Left renal pelvis (tissue), 4 donors: ENCODE data around the gene LIN28A. TPM values are rescaled to one million over a fixed set of nuclear protein-coding genes. Genes with fewer than 3 reads are reported as not detected.
A peak's percentile ranks its signal among the peaks of the same experiment; 100 is the strongest.
"Not testable (repeated sequence)": the region's sequence is repeated elsewhere in the genome, so short reads cannot be mapped to it uniquely, and the experiment has no call there.

Experiments
- DNase-seq, 4 donors: peaks; one replicate each; pipeline ENCODE4 v3.0.0-alpha.2; 2013; ENCODE audit warnings: low read depth in 4 of 4, low spot score in 3 of 4
- polyA plus RNA-seq, 4 donors: library from polyadenylated mRNA; unstranded; fragments of 120-200 nt; gene quantifications; one replicate each; pipeline ENCODE4 v1.2.1, GENCODE V29; 2013; ENCODE audit not compliant: insufficient read length in 4 of 4

LIN28A gene
- polyA plus RNA-seq, 4 donors = 0.06 to 0.10 TPM; not detected in 2

DNA sequence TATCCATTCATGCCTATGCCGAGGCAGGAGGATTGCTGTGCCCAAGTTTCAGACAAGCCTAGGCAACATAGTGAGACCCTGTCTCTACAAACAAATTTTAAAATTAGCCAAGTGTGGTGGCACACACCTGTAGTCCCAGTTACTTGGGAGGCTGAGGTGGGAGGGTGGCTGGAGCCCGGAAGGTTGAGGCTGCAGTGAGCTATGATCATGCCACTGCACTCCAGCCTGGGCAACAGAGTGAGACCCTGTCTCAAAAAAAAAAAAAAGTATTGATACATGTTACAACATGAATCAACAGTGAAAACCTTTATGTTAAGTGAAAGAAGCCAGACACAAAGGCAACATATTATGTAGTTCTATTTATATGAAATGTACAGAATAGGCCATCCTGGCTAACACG is 25.6 kb upstream of the LIN28A start:
- DNase-seq = not testable (repeated sequence)

DNA sequence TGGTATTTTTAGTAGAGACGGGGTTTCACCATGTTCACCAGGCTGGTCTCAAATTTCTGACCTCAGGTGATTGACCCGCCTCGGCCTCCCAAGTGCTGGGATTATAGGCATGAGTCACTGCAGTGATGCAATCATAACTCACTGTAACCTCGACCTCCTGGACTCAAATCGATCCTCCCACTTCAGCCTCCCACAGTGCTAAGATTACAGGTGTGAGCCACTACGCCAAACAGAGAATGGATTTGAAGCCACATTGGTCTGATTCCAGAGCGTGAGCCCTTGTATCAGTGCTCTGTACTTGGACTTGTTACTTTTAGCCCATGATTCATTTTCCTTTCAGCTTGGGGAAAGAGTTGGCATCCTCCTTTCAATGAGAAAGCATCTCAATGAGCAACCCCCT is 23.2 kb upstream of the LIN28A start:
- DNase-seq = no peak

DNA sequence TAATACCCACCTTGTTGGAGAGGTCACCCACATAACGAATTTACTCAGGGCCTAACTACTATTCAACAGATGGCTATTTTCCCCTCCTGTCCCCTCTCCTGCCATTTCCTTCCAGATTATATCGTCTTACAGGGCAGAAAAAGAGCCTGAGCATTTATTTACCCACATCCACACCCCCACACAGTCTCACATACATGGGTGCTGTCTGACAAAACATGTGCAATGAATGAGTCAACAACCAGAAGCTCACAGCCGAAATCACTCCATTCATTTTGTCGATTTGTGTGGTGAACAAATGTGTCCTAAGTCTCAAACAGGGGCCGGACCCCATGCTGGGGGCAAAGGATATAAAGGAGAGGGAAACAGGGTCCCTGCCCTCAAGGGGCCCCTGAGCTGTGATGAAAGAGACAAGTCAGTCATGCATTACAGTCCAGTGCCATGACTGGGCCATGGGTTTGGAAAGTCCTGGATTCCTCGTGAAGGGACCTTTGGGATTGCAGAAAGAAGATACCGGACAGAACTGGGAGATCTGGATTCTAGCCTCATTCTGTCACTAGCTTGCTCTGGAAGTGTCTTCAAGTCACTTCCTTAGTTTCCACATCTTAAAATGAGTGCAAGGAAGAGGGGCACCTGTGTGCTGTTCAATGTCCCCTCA is 21.7 kb upstream of the LIN28A start:
- DNase-seq = no peak

DNA sequence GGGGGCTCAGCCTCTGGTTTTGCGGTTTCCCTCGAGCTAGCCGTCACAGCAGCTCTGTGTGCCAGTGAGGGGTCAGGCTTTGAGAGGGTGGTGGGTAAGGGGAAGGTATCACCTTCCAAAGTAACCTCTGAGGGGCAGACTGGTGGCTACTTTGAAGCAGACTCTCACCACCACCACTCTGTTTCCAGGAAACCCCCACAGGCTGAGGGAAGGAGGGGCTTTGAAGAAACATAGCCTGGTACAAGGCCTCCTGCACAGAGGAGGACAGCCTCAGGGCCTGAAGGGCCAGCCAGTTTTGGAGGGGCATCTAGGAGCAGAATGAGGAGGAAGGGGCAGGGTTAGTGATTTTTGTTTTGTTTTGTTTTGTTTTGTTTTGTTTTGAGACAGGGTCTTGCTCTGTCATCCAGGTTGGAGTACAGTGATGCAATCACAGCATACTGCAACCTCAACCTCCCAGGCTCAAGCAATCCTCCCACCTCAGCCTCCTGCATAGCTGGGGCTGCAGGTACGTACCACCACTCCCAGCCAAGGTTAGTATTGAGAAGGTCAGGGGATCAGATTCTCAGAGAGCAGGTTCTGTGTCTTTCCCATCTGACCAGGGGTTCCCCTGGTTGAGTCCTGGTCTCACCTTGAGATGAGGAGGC is 20.9 kb upstream of the LIN28A start:
- no peak for DNase-seq

DNA sequence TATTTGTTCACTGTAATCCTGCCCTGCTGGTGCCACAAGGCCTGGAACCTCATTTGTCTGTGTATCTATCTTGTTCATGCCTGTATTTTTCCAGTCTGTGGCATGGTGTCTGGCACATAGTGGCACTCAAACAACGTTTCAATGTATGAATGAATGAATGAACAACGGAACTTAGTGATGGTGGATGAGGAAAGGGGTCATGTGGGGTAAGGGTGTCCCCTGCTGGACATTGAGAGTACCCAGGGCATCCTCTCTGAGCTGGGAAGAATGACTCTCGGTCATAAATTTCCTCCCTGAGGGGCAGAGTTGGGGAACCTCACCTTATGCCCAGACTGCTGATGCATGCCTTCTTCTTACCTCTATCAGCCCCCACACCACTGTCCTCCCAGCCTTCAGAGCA is 19.2 kb upstream of the LIN28A start:
- DNase-seq = no peak

DNA sequence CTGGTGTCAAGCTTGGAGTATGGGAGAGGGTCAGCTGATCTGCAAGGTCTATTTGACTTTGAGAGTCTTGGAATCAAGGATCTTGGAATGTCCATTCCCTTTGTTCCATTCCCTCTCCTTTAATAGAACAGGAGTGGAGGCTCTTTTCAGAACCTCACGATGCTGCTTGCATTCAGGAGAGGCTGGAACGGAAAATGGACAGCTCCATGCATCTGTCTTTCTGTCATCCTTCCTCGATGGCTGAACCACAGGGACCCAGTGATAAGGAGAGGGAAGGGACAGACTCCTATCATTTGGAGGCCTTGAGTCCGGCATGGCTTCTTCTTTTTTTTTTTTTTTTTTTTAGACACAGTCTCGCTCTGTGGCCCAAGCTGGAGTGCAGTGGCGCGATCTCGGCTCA is 14.9 kb upstream of the LIN28A start:
- DNase-seq = no peak

- no peak for DNase-seq
Measured at GRCh38 chr1:26399034-26399433, 11.6 kb upstream of the LIN28A start.

DNA sequence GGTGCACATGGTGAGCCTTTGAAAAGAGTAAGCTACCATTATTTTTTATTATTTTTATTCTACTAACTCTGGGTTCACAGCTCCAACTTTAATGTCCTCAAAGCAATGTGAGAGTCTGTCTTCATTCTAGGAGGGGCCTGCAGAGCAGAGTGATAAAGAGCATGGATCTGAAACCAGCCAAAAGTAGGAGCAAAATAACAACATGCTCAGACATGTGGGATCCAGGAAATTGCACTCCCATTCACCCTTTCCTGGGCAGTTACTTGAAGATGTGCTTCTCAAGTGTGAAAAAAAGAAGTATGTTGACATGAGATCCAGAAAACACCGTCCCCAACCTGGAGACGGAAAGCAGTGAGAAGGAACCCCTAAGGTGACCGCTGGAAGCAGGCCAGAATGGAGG is 8.7 kb upstream of the LIN28A start:
- DNase-seq = no peak

DNA sequence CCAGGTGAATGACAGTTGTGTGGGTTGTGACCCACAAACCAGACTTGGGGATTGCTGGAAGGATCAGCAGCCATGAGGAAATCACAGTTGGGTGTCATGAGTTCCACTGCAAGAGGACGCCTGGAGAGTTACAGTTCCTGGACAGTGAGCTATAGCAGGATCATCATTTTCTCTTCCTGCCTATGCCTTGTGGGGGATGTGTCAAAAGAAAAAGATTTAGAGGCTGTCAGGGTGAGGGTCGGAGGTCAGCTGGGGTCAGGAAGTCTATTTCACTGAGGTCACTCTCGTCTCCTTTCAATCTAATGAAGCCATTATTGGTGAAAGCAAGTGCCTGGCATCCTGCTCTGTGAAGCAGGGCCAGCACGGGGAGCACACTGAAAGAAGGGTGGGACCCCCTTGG is 7.0 kb upstream of the LIN28A start:
- DNase-seq = no peak

DNA sequence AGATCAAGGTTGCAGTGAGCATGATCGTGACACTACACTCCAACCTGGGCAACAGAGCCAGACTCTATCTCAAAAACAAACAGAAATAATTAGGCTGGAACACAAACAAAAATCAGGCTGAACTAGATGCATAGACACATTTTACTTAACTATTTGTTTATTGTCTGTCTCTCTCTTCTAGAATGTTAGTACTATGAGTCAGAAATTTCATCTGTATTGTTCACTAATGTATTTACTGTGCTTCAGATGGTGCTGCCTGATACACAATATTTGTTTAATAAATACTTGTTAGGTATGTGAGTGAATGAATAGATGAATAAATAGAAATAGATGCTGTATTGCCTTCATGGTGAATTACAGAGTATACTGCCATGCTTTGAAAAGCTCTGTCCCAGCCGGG is 6.0 kb upstream of the LIN28A start:
- DNase-seq = no peak

- DNase-seq = no peak
Measured at GRCh38 chr1:26405281-26405915, 5.2 kb upstream of the LIN28A start.

DNA sequence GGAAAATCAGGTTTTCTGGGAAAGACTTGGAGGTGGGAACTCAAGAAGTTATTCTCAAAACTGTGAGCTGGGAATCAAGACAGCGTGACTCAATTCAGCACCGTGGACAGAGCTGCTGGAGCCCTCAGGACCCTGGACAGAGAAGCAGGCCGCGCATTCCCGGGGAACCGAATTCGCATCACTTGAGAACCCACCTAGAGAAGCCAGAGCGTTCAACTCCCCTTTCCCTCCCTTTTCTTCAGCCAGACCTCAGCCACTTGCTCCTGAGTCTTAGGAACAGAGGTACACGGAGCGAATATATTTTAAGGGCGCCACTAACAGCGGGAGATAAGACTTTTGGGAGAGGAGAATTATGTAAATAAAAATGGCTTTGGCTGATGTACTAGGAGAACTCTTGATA is 2.0 kb upstream of the LIN28A start:
- DNase-seq = peak; percentile 67 to 85 (median 74)

- DNase-seq = no peak
Measured at GRCh38 chr1:26409191-26409807, 1.3 kb upstream of the LIN28A start.

GRCh38 chr1:26411624-26412074 is 1.0 kb downstream of the LIN28A start:
- DNase-seq = no peak

- no peak for DNase-seq
Measured at GRCh38 chr1:26412180-26412840, 1.7 kb downstream of the LIN28A start.

GRCh38 chr1:26413031-26413430 is 2.4 kb downstream of the LIN28A start:
- DNase-seq = no peak

DNA sequence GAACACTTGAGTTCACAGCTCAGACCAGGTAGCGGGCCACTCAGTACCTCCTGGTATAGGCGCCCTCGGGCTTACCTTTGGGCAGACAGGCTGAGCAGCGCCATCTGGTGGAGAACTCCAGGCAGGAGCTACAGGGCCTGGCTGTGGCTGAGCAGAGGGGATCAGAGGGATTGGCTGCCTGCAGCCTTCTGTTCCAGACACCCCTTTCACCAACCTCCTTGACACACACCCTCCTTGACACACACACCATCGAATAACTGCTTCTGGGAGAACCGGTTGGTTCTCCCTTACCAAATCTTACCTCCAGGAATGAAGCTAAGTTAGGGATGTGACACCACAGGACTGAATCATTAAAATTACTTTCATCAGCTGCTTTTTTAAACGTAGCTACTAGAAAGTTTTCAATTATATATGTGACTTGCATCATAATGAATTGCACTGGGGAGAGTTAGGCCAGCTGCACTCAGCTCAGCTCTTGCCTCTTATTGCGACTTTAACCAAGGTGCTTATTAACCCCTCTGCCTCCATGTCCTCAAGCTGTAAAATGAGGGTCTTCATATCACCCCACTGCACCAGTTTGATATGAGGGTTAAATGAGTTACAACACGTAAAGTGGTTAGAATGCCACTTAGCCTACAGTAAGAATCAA is 6.6 kb downstream of the LIN28A start:
- DNase-seq = peak in 2 of 4 donors; percentile 43 to 45

GRCh38 chr1:26418865-26419349 is 8.3 kb downstream of the LIN28A start:
- DNase-seq = no peak

DNA sequence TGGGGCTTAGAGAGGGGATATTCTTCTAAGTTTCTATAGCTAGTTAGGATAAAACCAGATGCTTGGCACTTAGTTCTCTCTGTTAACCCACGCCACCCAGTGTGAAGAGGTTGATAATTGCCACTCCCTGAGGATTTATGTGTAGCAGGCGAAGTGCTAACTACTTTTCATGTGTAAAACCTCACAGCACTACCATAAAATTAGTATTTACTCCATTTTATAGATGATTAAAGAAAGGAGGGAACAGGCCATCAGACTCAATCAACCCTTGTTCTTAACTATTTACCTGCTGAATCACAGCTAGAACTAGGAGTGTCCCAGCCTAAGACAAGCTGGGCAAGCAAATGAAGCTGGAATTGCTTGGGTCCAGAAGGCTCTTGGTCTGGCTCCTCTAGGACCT is 8.9 kb downstream of the LIN28A start:
- DNase-seq = no peak

- DNase-seq = no peak
Measured at GRCh38 chr1:26429721-26430120, 19.1 kb downstream of the LIN28A start.
